Body of pancreas (tissue), 4 donors: ENCODE measurements around the gene PPDPF.

Source experiments
- POLR2A ChIP-seq, 3 donors: fragments of 450-650 bp; IDR thresholded peaks; one replicate each; pipeline ENCODE4 v1.6.1; 2016; ENCODE audit warnings: antibody characterized with exemption in 3 of 3, mild to moderate bottlenecking in 2 of 3
- TF ChIP-seq, protein P1 (sequence below), 7 experiments: fragments of 450-650 bp in 4 of 7; fragments of 200-600 bp in 3 of 7; sonication (generic) in 3 of 7; IDR thresholded peaks; one replicate each; pipeline ENCODE4 v1.5.1; 2016 to 2019; ENCODE audit warnings: antibody characterized with exemption in 7 of 7

DNA sequence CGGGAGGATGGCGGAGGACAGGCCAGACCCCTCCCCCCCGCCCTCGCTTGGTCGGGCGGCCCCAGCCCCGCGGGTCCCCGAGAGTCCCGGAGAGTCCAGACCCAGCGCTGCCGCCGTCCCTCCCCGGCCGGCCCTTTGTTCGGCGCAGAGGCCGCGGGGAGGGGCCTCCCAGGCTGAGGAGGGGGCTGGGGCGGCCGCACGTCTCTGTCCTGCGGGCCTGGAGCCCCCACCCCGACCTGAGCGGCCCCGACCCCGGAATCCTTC, 48.9 kb upstream of the PPDPF start:
- TF ChIP-seq, protein P1, sequence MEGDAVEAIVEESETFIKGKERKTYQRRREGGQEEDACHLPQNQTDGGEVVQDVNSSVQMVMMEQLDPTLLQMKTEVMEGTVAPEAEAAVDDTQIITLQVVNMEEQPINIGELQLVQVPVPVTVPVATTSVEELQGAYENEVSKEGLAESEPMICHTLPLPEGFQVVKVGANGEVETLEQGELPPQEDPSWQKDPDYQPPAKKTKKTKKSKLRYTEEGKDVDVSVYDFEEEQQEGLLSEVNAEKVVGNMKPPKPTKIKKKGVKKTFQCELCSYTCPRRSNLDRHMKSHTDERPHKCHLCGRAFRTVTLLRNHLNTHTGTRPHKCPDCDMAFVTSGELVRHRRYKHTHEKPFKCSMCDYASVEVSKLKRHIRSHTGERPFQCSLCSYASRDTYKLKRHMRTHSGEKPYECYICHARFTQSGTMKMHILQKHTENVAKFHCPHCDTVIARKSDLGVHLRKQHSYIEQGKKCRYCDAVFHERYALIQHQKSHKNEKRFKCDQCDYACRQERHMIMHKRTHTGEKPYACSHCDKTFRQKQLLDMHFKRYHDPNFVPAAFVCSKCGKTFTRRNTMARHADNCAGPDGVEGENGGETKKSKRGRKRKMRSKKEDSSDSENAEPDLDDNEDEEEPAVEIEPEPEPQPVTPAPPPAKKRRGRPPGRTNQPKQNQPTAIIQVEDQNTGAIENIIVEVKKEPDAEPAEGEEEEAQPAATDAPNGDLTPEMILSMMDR (IDR thresholded peaks at IDR 0.05), result no peak
- no peak for TF ChIP-seq POLR2A (IDR thresholded peaks at IDR 0.05)
